Progenitor cell of endocrine pancreas (in vitro differentiated cells): ENCODE measurements around the gene SYNGAP1. TPM values are rescaled to one million over a fixed set of nuclear protein-coding genes. Genes with fewer than 3 reads are reported as not detected.

Experiments
- microRNA-seq: library from miRNA; unstranded; fragments of <30 nt; microRNA quantifications from one replicate; pipeline ENCODE4 v1.1.0, GENCODE V29; 2020; ENCODE audit warnings: borderline number of aligned reads; ENCODE audit not compliant: unreplicated experiment
- total RNA-seq: library from RNA; stranded (reverse); gene quantifications from 2 replicates; pipeline ENCODE4 v1.2.1, GENCODE V29; 2021

SYNGAP1 gene
- total RNA-seq, 1 donor from 2014 or later: 60.3 TPM

Small RNAs within 50 kb of the gene (microRNA-seq; reads per million reads assigned to microRNA genes)
- gene MIR5004: not detected

Other genes starting within 250 kb of the SYNGAP1 start
- 4.3 and 5.3 TPM in 2 replicates for gene COL11A2, start 227.6 kb upstream of the SYNGAP1 start, total RNA-seq
- 44.3 and 47.1 TPM in 2 replicates for gene RXRB, start 219.4 kb upstream of the SYNGAP1 start, total RNA-seq
- 108 and 109 TPM in 2 replicates for gene SLC39A7, start 219.2 kb upstream of the SYNGAP1 start, total RNA-seq
- 7.0 and 9.2 TPM in 2 replicates for gene HSD17B8, start 215.4 kb upstream of the SYNGAP1 start, total RNA-seq
- gene RING1, start 211.6 kb upstream of the SYNGAP1 start, total RNA-seq: 56.2 and 62.4 TPM in 2 replicates
- 77.2 and 81.7 TPM in 2 replicates for gene VPS52, start 148.2 kb upstream of the SYNGAP1 start, total RNA-seq
- 1,974 and 2,131 TPM in 2 replicates for gene RPS18, start 148.0 kb upstream of the SYNGAP1 start, total RNA-seq
- gene B3GALT4, start 142.9 kb upstream of the SYNGAP1 start, total RNA-seq: 5.3 and 5.7 TPM in 2 replicates
- 47.5 and 53.4 TPM in 2 replicates for gene WDR46, start 130.8 kb upstream of the SYNGAP1 start, total RNA-seq
- 46.1 and 52.1 TPM in 2 replicates for gene PFDN6, start 130.5 kb upstream of the SYNGAP1 start, total RNA-seq
- 175 and 196 TPM in 2 replicates for gene RGL2, start 121.1 kb upstream of the SYNGAP1 start, total RNA-seq
- 20.2 and 22.3 TPM in 2 replicates for gene TAPBP, start 106.0 kb upstream of the SYNGAP1 start, total RNA-seq
- 27.3 and 28.1 TPM in 2 replicates for gene ZBTB22, start 102.3 kb upstream of the SYNGAP1 start, total RNA-seq
- gene DAXX, start 97.1 kb upstream of the SYNGAP1 start, total RNA-seq: 47.5 and 48.4 TPM in 2 replicates
- gene KIFC1, start 28.2 kb upstream of the SYNGAP1 start, total RNA-seq: 45.5 and 46.6 TPM in 2 replicates
- gene PHF1, start 9.1 kb upstream of the SYNGAP1 start, total RNA-seq: 58.1 and 58.4 TPM in 2 replicates
- gene CUTA, start 2.0 kb upstream of the SYNGAP1 start, total RNA-seq: 252 and 264 TPM in 2 replicates
- 15.4 and 15.7 TPM in 2 replicates for gene ZBTB9, start 34.5 kb downstream of the SYNGAP1 start, total RNA-seq
- gene BAK1, start 160.2 kb downstream of the SYNGAP1 start, total RNA-seq: 21.0 and 22.4 TPM in 2 replicates
- gene ITPR3, start 201.3 kb downstream of the SYNGAP1 start, total RNA-seq: 28.3 and 30.4 TPM in 2 replicates